SH-SY5Y (cell line): ENCODE results near the gene CCL17.

Experiments used
- GATA2 ChIP-seq: IDR thresholded peaks from 2 replicates; pipeline ENCODE4 v1.6.1; 2011; ENCODE audit warnings: mild to moderate bottlenecking, low read depth, low read length
- GATA3 ChIP-seq: IDR thresholded peaks from 2 replicates; pipeline ENCODE4 v1.6.1; 2011; ENCODE audit warnings: low read depth, mild to moderate bottlenecking, low read length, moderate library complexity

Gene CCL17

DNA sequence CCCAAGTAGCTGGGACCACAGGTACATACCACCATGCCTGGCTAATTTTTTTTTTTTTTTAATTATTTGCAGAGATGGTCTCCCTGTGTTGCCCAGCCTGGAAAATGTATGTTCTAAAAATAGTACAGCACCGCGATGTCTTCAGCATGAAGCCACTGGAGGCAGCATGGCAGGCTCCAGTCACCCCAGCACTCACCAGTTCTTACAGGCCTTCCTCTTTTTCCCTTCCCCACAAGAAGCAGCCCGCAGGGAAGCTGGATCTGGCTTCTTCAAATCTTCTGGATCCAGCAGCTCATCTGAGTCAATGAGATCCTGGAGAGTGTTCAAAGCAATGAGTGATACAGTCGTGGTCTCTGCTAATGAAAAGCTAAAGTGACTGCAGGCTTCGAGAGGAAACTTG is 26.4 kb downstream of the CCL17 start:
- TF ChIP-seq GATA3 (no peak), GATA2 (no peak)

DNA sequence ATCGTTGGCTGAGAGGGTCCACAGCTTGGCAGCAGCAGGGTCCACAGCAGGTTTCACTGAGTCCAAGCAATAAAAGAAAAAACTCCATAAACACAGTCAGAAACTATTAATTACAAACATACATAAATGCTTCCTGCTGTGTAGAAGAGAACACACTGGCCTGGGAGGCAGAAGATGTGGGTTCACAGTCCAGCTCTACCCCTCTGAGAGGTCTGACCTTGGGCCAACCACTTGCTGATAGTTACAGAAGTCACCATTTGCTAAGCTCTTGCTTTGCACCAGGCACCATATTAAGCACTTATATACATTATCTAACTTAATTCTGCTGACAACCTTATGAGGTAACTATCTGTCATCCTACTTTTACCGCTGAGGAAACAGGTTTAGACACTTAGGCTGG is 27.9 kb downstream of the CCL17 start:
- no peak for TF ChIP-seq GATA3

DNA sequence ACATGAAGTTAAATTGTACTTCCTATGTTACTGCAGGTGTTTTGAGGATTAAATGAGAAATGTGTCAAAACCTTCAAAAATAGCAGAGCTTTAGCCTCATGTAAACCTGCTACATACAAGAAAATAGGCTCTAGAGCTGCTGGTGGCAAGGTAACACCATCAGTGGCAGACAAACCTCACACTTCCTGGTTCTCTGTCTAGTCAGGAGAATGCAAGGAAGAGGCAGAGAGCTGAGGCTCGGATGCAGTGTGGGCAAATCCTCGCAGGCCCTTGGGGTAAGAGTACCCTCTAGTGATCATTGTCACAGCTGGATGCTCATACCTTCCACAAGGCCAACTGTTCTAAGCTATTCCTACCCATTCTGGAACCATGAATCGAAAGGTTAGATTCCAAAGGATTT is 28.4 kb downstream of the CCL17 start:
- TF ChIP-seq GATA2 (no peak), GATA3 (no peak)

DNA sequence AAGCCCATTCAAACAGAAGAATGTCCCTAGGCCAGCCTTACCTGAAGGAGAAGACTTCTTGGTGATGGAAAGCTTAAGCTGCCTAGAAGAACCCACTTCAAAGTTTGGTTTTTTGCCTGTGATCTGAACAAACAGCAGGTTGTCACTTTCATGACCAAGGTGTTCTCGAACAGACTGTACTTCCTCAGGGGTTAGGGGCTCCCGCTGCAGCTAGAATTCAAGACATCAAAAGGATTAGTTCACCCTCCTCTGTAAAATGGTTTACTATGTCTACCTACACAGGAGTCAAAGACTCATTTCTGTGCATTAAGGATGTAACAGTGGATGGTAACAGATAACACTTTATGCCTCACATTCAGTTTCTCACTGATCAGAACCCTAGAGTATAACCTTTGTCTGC is 29.4 kb downstream of the CCL17 start:
- TF ChIP-seq GATA2, result no peak
- no peak for TF ChIP-seq GATA3

DNA sequence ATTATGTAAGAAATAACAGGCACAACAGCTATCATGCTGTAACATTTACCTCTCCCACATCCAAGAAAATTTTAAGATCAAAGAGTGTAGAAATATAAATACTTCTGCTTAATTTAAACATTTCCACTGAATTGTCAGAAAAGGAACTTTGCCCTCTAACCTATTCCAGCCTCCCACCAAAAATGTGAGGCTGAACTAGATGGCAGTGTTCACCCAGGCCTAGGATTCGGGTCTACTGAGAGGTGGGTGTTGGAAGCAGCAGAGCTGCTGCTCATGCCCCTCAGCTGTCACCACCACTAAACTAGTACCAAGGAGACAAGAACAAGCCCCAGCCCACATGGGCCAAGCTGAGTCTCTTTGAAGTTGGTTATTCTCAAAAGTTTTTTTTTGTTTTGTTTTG is 31.3 kb downstream of the CCL17 start:
- TF ChIP-seq GATA3 (no peak), GATA2 (no peak)

DNA sequence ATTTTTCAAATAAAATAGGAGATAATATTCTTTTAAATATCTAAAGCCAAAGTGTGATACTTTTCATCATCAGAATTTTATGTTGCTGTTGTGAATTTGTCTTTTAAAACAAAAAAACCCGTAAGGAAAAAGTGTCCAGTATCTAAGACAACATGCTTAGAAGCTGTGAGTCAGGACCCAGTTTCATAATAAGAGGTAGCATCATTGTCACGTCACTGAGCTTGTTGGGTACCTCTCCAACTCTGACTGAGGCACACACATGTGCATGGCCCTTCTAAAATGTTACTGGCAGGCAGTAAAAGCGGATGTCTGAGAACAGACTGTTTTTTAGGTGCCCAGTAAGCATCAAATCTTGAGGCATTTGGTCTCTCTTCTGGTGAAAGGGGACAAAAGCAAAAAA is 40.1 kb downstream of the CCL17 start:
- no peak for TF ChIP-seq GATA2
- TF ChIP-seq GATA3, result no peak

DNA sequence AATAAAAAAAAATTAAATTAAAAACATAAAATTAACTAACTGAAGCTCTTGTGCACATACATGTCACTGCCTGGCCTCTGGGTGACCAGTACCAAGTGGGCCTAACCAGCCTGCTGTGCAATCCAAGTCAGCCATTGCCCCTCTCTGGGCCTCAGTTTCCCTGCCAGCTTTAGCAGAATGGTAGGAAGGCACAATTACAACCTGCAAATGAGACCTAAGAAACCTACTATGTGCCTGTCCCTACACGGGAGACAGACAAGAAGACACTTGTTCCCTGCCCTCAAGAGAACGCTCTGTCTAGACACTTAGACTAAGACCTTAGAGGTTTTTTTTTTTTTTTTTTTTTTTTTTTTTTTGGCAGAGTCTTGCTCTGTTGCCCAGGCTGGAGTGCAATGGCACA is 40.9 kb downstream of the CCL17 start:
- TF ChIP-seq GATA3 (no peak), GATA2 (no peak)

DNA sequence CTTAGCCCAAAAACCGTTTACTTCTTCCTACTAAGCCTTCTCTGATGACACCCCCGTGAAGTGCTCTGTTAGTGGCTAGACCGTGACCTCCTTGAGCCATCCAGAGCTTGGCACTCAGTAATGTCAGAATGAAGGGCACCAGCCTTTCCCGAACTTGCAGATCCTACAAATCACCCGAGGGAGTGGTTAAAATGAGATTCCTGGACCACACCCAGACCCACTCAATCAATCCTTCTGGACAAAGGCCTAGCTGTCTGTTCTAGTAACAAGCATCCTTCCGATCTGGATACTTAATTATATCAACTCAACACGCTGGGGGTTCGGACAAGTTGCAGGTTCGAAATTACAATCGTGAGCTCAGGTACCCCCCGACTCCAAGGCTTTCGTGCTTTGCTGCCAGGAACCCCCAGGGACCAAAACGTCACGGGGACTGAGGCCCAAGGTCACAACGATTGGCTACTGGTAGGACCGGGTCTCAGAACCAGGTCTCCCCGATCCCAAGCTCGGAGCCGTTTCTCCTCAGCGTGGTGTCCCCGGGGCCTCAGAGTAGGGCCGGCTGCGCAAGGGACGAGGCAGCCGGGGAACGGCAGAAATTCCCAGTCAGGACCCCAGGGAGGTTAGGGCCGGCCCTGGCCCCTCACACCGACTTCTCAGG is 42.1 kb downstream of the CCL17 start:
- TF ChIP-seq GATA3, result no peak

DNA sequence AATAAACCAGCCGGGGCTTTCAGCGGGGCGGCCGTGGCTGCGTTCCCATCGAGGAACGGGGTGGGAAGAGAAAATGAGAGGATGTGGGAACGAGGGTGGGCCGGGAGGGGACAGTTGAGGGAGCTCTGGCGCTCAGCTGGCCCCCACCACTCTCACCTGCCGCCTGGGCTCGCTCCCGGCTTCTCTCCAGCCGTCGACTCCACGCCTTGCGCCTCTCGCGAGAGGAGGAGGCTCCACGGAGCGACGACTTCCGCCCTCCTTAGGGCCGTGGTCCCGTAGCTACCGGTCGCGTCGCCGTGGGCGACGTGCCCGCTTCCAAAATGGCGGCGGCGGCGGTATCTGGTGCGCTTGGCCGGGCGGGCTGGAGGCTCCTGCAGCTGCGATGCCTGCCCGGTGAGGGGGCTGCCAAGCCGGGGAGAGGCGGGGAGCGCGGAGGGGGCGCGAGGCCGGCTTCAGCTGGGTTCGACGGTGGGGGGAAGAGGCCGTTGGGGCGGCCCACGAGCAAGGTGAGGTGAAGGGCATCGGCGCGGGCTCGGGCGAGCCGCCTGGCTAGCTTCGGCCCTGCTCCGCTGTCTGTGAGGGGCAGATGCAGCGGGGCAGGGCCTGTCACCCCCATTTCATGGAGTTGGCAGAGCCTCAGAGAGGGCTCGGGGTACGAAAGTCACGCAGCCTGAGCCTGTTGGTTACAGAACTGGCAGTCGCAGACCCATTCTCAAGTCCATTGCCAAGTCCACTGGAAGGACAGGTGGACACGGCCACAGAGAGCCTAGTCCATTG is 42.8 kb downstream of the CCL17 start, which contains the start of the genes CIAPIN1 and COQ9:
Gene CIAPIN1, minus strand, starts transcription at position 200 of the 777 bp plus-strand sequence. CDS start 6,457 bp downstream, outside the sequence.
Gene COQ9, plus strand, starts transcription at position 294 of the 777 bp plus-strand sequence. Its CDS starts 27 bp downstream, at position 321.
- TF ChIP-seq GATA2 (no peak), GATA3 (no peak)

DNA sequence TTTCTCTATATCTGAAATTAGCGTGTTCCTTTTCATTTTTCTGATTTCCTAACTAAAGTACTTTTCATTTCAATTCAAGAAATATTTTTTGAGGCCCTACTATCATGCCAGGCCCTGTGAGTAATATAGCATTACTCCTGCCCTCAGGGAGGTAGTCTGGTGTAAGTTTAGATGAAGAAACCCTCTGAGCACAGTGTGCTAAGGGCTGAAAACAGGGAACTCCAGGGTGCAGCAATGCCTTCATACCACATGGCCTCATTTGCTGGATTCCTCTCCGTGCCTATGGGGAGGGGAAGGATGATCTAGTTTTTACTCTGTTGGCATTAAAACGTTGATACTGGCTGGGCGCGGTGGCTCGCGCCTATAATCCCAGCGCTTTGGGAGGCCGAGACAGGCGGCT is 47.5 kb downstream of the CCL17 start:
- TF ChIP-seq GATA2, result no peak
- no peak for TF ChIP-seq GATA3

DNA sequence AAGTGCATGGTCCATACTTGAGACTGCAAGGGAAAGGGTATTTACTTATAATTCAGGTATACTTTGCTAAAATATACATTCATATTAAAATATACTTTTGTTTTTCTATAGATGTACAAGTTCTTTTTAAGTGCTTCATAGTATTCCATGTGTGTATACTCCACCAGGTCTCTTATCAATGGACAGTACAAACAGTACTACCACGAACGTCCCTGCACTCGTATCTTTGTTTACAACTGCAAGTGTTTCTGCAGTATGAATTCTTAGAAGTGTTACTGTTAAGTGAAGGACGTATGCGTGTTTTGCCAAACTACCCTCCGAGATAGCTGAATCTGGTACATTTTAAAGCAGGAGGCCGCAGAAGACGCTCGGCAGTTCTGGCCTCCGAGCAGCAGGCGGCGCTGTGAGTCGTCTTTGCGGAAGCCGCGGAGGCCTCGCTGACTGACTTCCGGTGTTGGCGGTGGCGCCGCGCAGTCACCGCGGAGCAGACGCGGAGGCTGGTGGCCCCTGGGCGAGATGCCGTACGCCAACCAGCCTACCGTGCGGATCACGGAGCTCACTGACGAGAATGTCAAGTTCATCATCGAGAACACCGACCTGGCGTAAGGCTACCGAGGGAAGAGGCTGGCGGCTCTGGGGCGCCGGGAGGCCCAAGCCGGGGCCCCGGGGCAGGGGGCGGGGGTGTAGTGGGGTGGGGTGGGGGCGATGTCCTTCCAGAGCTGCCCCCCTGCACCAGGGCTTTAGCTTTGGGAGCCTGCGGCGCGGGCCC is 57.8 kb downstream of the CCL17 start, which contains the start of gene POLR2C:
Gene POLR2C, plus strand, starts transcription at position 471 of the 769 bp plus-strand sequence. Its CDS starts 46 bp downstream, at position 517.
- TF ChIP-seq GATA2 (no peak), GATA3 (no peak)

DNA sequence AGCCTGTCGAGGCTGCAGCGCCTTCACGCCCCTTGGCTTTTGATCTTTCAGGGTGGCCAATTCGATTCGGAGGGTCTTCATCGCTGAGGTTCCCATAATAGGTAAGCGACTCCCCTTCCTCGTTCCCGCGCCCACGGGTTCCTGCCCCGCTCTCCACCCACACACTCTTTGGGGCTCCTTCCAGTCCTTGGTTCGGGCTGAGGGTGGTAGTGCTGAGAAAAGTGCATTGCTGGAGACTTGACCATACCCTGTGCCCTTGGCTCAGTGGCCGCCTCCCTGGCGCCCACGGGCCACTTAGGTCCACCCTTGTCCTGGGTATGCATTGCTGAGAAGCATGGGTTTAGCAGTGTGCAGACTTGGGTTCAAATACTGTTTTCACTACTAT is 58.4 kb downstream of the CCL17 start:
- TF ChIP-seq GATA3 (no peak), GATA2 (no peak)

DNA sequence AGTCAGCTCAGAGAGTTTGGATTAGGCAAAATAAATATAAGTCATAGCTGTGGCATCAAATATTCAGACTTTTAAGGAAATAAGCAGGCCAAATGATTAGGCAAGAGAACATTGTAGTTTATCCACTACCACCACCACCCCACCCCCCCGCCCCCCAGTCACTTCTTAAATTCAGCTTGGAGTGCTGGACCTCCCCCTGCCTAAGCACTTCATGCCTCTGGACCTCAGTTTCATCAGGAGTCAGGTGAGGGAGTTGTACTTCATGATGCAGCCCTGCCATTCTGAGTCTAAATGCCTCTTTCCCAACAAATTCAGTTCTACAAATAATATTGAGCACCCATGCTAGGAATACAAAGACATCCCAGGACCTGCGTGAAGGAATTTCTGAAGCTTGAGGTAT is 60.0 kb downstream of the CCL17 start:
- TF ChIP-seq GATA2, result no peak
- TF ChIP-seq GATA3, result no peak
